ENCODE results near the gene KCTD7. TPM values are rescaled to one million over a fixed set of nuclear protein-coding genes. Genes with fewer than 3 reads are reported as not detected.

The KCTD7 gene
- total and polyA plus RNA-seq, 2 of the 13 experiments (the other 11 are each of a cell fraction or from before 2014, with no cell fraction given) = 7.3 to 13.5 TPM

- TF ChIP-seq STAT6 (CRISPR knock-in tag; IDR thresholded peaks at IDR 0.05; ENCODE audit: borderline replicate concordance) = 0 out of 2 replicates have a peak, but pooled peaks have one; percentile 50
- 0 out of 2 replicates have a peak, but pooled peaks have one; percentile 17 for TF ChIP-seq ZBTB3 (CRISPR knock-in tag; IDR thresholded peaks at IDR 0.05; ENCODE audit: borderline replicate concordance, low read depth)
- 0 out of 2 replicates have a peak, but pooled peaks have one; percentile 30 for TF ChIP-seq CERS6 (CRISPR knock-in tag; IDR thresholded peaks at IDR 0.05)
- no peak for TF ChIP-seq ONECUT2 (CRISPR knock-in tag; IDR thresholded peaks at IDR 0.05)
- TF ChIP-seq GMEB2 (CRISPR knock-in tag; IDR thresholded peaks at IDR 0.05; ENCODE audit: low read depth) = peak; percentile 88
- TF ChIP-seq MATR3 (CRISPR knock-in tag; IDR thresholded peaks at IDR 0.05) = no peak
- TF ChIP-seq ZZZ3 (CRISPR knock-in tag; IDR thresholded peaks at IDR 0.05; ENCODE audit: borderline replicate concordance) = no peak; the same call in 1 of the 2 replicates
- peak; percentile 69; the same call in 1 of the 2 replicates for TF ChIP-seq BCL3 (CRISPR knock-in tag; IDR thresholded peaks at IDR 0.05)
- TF ChIP-seq ZNF276 (CRISPR knock-in tag; IDR thresholded peaks at IDR 0.05; ENCODE audit: low read depth) = no peak
- TF ChIP-seq ZNF446 (CRISPR knock-in tag; IDR thresholded peaks at IDR 0.05) = peak; percentile 73
- 0 out of 2 replicates have a peak, but pooled peaks have one; percentile 86 for TF ChIP-seq DNMT1 (CRISPR knock-in tag; IDR thresholded peaks at IDR 0.05)
- 0 out of 2 replicates have a peak, but pooled peaks have one; percentile 48 for TF ChIP-seq ZSCAN5A (CRISPR knock-in tag; IDR thresholded peaks at IDR 0.05; ENCODE audit: borderline replicate concordance)
- peak; percentile 68; the same call in 1 of the 2 replicates for TF ChIP-seq E2F2 (CRISPR knock-in tag; IDR thresholded peaks at IDR 0.05; ENCODE audit: borderline replicate concordance)
- no peak for TF ChIP-seq ZNF30 (CRISPR knock-in tag; IDR thresholded peaks at IDR 0.05)
Observed at GRCh38 chr7:66681491-66682349, 53.0 kb downstream of the KCTD7 start (continued).

Measured in HepG2 (cell line).